H9 (cell line): ENCODE measurements around the gene GPR35. TPM values are rescaled to one million over a fixed set of nuclear protein-coding genes. Genes with fewer than 3 reads are reported as not detected.

Experiments used
- DNase-seq: peaks from one replicate; pipeline ENCODE4 v3.0.0-alpha.2; 2017
- H2AFZ ChIP-seq: one replicate; pipeline ENCODE4 v1.6.1; 2013; ENCODE audit warnings: mild to moderate bottlenecking, low read length, control low read depth, moderate library complexity
- H2AK5ac ChIP-seq: 2 replicates; pipeline ENCODE4 v1.6.1; 2013; ENCODE audit warnings: low read length, control low read depth, mixed read lengths; ENCODE audit not compliant: insufficient read length
- H2BK120ac ChIP-seq: one replicate; pipeline ENCODE4 v1.6.1; 2013; ENCODE audit warnings: low read depth, mild to moderate bottlenecking, low read length, control low read depth, inconsistent platforms; ENCODE audit not compliant: poor library complexity, severe bottlenecking
- H2BK12ac ChIP-seq: 2 replicates; pipeline ENCODE4 v1.6.1; 2013; ENCODE audit warnings: low read length, control low read depth, mixed read lengths, low read depth; ENCODE audit not compliant: insufficient read length
- H2BK15ac ChIP-seq: 2 replicates; pipeline ENCODE4 v1.6.1; 2013; ENCODE audit warnings: low read depth, low read length, control low read depth
- H2BK20ac ChIP-seq: one replicate; pipeline ENCODE4 v1.6.1; 2013; ENCODE audit warnings: low read depth, mild to moderate bottlenecking, low read length, control low read depth, inconsistent platforms; ENCODE audit not compliant: poor library complexity, severe bottlenecking
- H2BK5ac ChIP-seq: 2 replicates; pipeline ENCODE4 v1.6.1; 2013; ENCODE audit warnings: low read length, control low read depth, mixed read lengths; ENCODE audit not compliant: insufficient read length
- H3K14ac ChIP-seq: 2 replicates; pipeline ENCODE4 v1.6.1; 2013; ENCODE audit warnings: low read length, control low read depth; ENCODE audit not compliant: insufficient read depth
- H3K18ac ChIP-seq: 2 replicates; pipeline ENCODE4 v1.6.1; 2013; ENCODE audit warnings: low read depth, mild to moderate bottlenecking, mixed read lengths, low read length, control low read depth; ENCODE audit not compliant: insufficient read length
- H3K23ac ChIP-seq: 2 replicates; pipeline ENCODE4 v1.6.1; 2013; ENCODE audit warnings: low read length, control low read depth, mixed read lengths, low read depth; ENCODE audit not compliant: insufficient read length
- H3K23me2 ChIP-seq: 2 replicates; pipeline ENCODE4 v1.6.1; 2013; ENCODE audit warnings: low read depth, mild to moderate bottlenecking, mixed read lengths, low read length, control low read depth; ENCODE audit not compliant: insufficient read length, poor library complexity, severe bottlenecking
- H3K27ac ChIP-seq: 2 replicates; pipeline ENCODE4 v1.5.1; 2013; ENCODE audit warnings: low read length, control low read depth, mixed read lengths, low read depth; ENCODE audit not compliant: insufficient read length
- H3K27me3 ChIP-seq: 2 replicates; pipeline ENCODE4 v1.6.1; 2013; ENCODE audit warnings: low read length, control low read depth, inconsistent platforms; ENCODE audit not compliant: insufficient read depth
- H3K4ac ChIP-seq: 2 replicates; pipeline ENCODE4 v1.6.1; 2013; ENCODE audit warnings: low read depth, mild to moderate bottlenecking, control low read depth, inconsistent platforms, low read length, moderate library complexity
- H3K4me1 ChIP-seq: 2 replicates; pipeline ENCODE4 v1.6.1; 2013; ENCODE audit warnings: low read length, control low read depth, inconsistent platforms; ENCODE audit not compliant: insufficient read depth
- H3K4me2 ChIP-seq: 2 replicates; pipeline ENCODE4 v1.6.1; 2013; ENCODE audit warnings: low read length, control low read depth, mixed read lengths; ENCODE audit not compliant: insufficient read length, insufficient read depth
- H3K56ac ChIP-seq: 2 replicates; pipeline ENCODE4 v1.6.1; 2013; ENCODE audit warnings: low read depth, mild to moderate bottlenecking, mixed read lengths, low read length, control low read depth; ENCODE audit not compliant: insufficient read length
- H3K79me1 ChIP-seq: 2 replicates; pipeline ENCODE4 v1.6.1; 2013; ENCODE audit warnings: low read depth, mild to moderate bottlenecking, moderate library complexity, low read length, control low read depth, inconsistent platforms; ENCODE audit not compliant: insufficient read depth, poor library complexity, severe bottlenecking
- H3K79me2 ChIP-seq: 2 replicates; pipeline ENCODE4 v1.6.1; 2013; ENCODE audit warnings: low read length, control low read depth, inconsistent platforms; ENCODE audit not compliant: insufficient read depth
- H3K9ac ChIP-seq: 2 replicates; pipeline ENCODE4 v1.6.1; 2013; ENCODE audit warnings: low read length, control low read depth, mixed read lengths; ENCODE audit not compliant: insufficient read length; ENCODE audit errors: extremely low read depth
- H3K9me3 ChIP-seq: one replicate; pipeline ENCODE4 v1.6.1; 2013; ENCODE audit warnings: low read depth, low read length, inconsistent platforms; ENCODE audit not compliant: control insufficient read depth
- H3T11ph ChIP-seq: one replicate; pipeline ENCODE4 v1.6.1; 2013; ENCODE audit warnings: mild to moderate bottlenecking, low read length, control low read depth, inconsistent platforms
- H4K20me1 ChIP-seq: one replicate; pipeline ENCODE4 v1.6.1; 2013; ENCODE audit not compliant: control insufficient read depth, insufficient read length, insufficient read depth
- H4K5ac ChIP-seq: 2 replicates; pipeline ENCODE4 v1.6.1; 2013; ENCODE audit warnings: low read depth, mild to moderate bottlenecking, mixed read lengths, low read length, control low read depth; ENCODE audit not compliant: insufficient read length
- H4K8ac ChIP-seq: replicated peaks from 2 replicates; pipeline ENCODE4 v1.6.1; 2013; ENCODE audit warnings: low read length, control low read depth, mixed read lengths, low read depth; ENCODE audit not compliant: insufficient read length
- H4K91ac ChIP-seq: 2 replicates; pipeline ENCODE4 v1.6.1; 2013; ENCODE audit warnings: low read depth, mild to moderate bottlenecking, moderate library complexity, mixed read lengths, low read length, control low read depth; ENCODE audit not compliant: insufficient read length
- H3K27ac Mint-ChIP-seq, 3 experiments: 2 replicates in 2 of 3; 3 replicates in 1 of 3; pipeline ENCODE4 v1.8.0; 2020 to 2021; ENCODE audit warnings: mixed read lengths in 3 of 3, mild to moderate bottlenecking in 1 of 3, moderate library complexity in 1 of 3
- H3K27me3 Mint-ChIP-seq: 2 replicates; pipeline ENCODE4 v1.8.0; 2021; ENCODE audit warnings: low read depth, mild to moderate bottlenecking, moderate library complexity, mixed read lengths
- H3K36me3 Mint-ChIP-seq, 3 experiments: 2 replicates in 2 of 3; 3 replicates in 1 of 3; pipeline ENCODE4 v1.8.0; 2020 to 2021; ENCODE audit warnings: low read depth in 3 of 3, mixed read lengths in 3 of 3; ENCODE audit not compliant: insufficient read depth in 1 of 3
- H3K4me1 Mint-ChIP-seq, 2 experiments: 2 replicates each; pipeline ENCODE4 v1.8.0; 2020; ENCODE audit warnings: mixed read lengths in 2 of 2
- H3K4me3 Mint-ChIP-seq, 2 experiments: 2 replicates in 1 of 2; 3 replicates in 1 of 2; pipeline ENCODE4 v1.8.0; 2020 to 2021; ENCODE audit warnings: mild to moderate bottlenecking in 2 of 2, mixed read lengths in 2 of 2, moderate library complexity in 1 of 2
- H3K9me3 Mint-ChIP-seq, 2 experiments: 2 replicates in 1 of 2; 3 replicates in 1 of 2; pipeline ENCODE4 v1.8.0; 2020; ENCODE audit warnings: mild to moderate bottlenecking in 2 of 2, mixed read lengths in 2 of 2, moderate library complexity in 1 of 2
- CTCF ChIP-seq: fragments of 200-600 bp; sonication (generic); conservative IDR thresholded peaks from 3 replicates; pipeline ENCODE4 v1.8.0; 2021; ENCODE audit warnings: antibody characterized with exemption, mild to moderate bottlenecking
- WGBS: extraction: QIAGEN DNeasy Blood & Tissue Kit; methylation state at CpG from one replicate; pipeline ENCODE4 v1.1.7; 2013; ENCODE audit warnings: missing lambda C conversion rate, low lambda C conversion rate, mixed read lengths; ENCODE audit not compliant: insufficient read length; ENCODE audit errors: extremely low coverage; 5-methylcytosine and 5-hydroxymethylcytosine counted together
- total RNA-seq: library from RNA; stranded (reverse); gene quantifications from 2 replicates; pipeline ENCODE4 v1.2.1, GENCODE V29; 2021

Gene GPR35
- total RNA-seq, 1 experiment from 2014 or later: 1.4 TPM

- no peak overlapping the region; the same call in 1 of the 2 replicates for H3K14ac ChIP-seq
- H3K27me3 Mint-ChIP-seq: peaks cover 3% of the 10 kb centered on the region; the same call in 1 of the 2 replicates
- H2BK20ac ChIP-seq: no peak overlapping the region
Measured at GRCh38 chr2:240627736-240628506, 2.6 kb downstream of the GPR35 start.

More at GRCh38 chr2:240627736-240628506, 2.6 kb downstream of the GPR35 start:
- no peak overlapping the region for H3T11ph ChIP-seq
- H3K4me2 ChIP-seq: no peak overlapping the region
- no CpG with 5 or more reads among the region's 17 CpGs for WGBS
- H3K23ac ChIP-seq: no peak overlapping the region
- no peaks in the 10 kb centered on the region for H3K4me1 ChIP-seq
- no peak overlapping the region for H2BK12ac ChIP-seq
- H3K27ac Mint-ChIP-seq: no peak overlapping the region
- TF ChIP-seq CTCF: no peak
- H4K91ac ChIP-seq: no peak overlapping the region
- DNase-seq: peak; percentile 15
- no peak overlapping the region for H3K9ac ChIP-seq
- no peak overlapping the region for H2AK5ac ChIP-seq
- H3K18ac ChIP-seq: no peak overlapping the region
- H3K4me1 Mint-ChIP-seq: peaks cover 0 to 9% of the 10 kb centered on the region in 2 experiments; a peak in 2 of 4 replicates
- no peaks in the 10 kb centered on the region; the same call in 1 of the 2 replicates for H3K27me3 ChIP-seq
- no peak overlapping the region for H2BK120ac ChIP-seq
- H2BK15ac ChIP-seq: no peak overlapping the region
- H3K4ac ChIP-seq: no peak overlapping the region
- H3K9me3 Mint-ChIP-seq: peaks cover 9 to 13% of the 10 kb centered on the region in 2 experiments
- no peak overlapping the region for H2AFZ ChIP-seq
- no peak overlapping the region for H2BK5ac ChIP-seq
- no peak overlapping the region for H3K56ac ChIP-seq
- peaks cover 0 to 1% (median 0%) of the 10 kb centered on the region in 3 experiments; a peak in 1 of 7 replicates for H3K36me3 Mint-ChIP-seq
- H4K20me1 ChIP-seq: no peaks in the 10 kb centered on the region
- H3K23me2 ChIP-seq: no peaks in the 10 kb centered on the region
- H3K79me2 ChIP-seq: no peaks in the 10 kb centered on the region
- no peak overlapping the region for H3K27ac ChIP-seq
- H4K5ac ChIP-seq: no peak overlapping the region
- no peak overlapping the region for H4K8ac ChIP-seq
- H3K4me3 Mint-ChIP-seq: no peak overlapping the region
- H3K79me1 ChIP-seq: no peaks in the 10 kb centered on the region
- no peaks in the 10 kb centered on the region for H3K9me3 ChIP-seq
